ENCODE measurements around the gene ASB18. TPM values are rescaled to one million over a fixed set of nuclear protein-coding genes. Genes with fewer than 3 reads are reported as not detected.

ASB18 gene
- total RNA-seq, 1 donor from 2014 or later: not detected

GRCh38 chr2:236173729-236174607 lies 90.2 kb downstream of the ASB18 start:
- Histone ChIP-seq H3K36me3 (ENCODE audit: control insufficient read depth, insufficient read depth, low read length) (no peaks in the 10 kb centered on the region), H3K4me3 (ENCODE audit: low read depth, low read length) (no peak overlapping the region), H3K27me3 (ENCODE audit: control insufficient read depth, insufficient read depth, low read length) (peaks cover 58% of the 10 kb centered on the region)
- TF ChIP-seq, protein P1, sequence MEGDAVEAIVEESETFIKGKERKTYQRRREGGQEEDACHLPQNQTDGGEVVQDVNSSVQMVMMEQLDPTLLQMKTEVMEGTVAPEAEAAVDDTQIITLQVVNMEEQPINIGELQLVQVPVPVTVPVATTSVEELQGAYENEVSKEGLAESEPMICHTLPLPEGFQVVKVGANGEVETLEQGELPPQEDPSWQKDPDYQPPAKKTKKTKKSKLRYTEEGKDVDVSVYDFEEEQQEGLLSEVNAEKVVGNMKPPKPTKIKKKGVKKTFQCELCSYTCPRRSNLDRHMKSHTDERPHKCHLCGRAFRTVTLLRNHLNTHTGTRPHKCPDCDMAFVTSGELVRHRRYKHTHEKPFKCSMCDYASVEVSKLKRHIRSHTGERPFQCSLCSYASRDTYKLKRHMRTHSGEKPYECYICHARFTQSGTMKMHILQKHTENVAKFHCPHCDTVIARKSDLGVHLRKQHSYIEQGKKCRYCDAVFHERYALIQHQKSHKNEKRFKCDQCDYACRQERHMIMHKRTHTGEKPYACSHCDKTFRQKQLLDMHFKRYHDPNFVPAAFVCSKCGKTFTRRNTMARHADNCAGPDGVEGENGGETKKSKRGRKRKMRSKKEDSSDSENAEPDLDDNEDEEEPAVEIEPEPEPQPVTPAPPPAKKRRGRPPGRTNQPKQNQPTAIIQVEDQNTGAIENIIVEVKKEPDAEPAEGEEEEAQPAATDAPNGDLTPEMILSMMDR (IDR thresholded peaks at IDR 0.05; ENCODE audit: insufficient read depth, low read length, poor library complexity, severe bottlenecking): no peak
- no peak for DNase-seq (ENCODE audit: low read depth)

GRCh38 chr2:236173036-236173728 lies 91.0 kb downstream of the ASB18 start:
- no peak for DNase-seq (ENCODE audit: low read depth)
- H3K27me3 ChIP-seq (ENCODE audit: control insufficient read depth, insufficient read depth, low read length): peaks cover 63% of the 10 kb centered on the region
- no peaks in the 10 kb centered on the region for H3K36me3 ChIP-seq (ENCODE audit: control insufficient read depth, insufficient read depth, low read length)
- no peak overlapping the region for H3K4me3 ChIP-seq (ENCODE audit: low read depth, low read length)
- TF ChIP-seq, protein P1 (IDR thresholded peaks at IDR 0.05; ENCODE audit: insufficient read depth, low read length, poor library complexity, severe bottlenecking): no peak

- Histone ChIP-seq H3K4me3 (ENCODE audit: low read depth, low read length) (no peak overlapping the region), H3K27me3 (ENCODE audit: control insufficient read depth, insufficient read depth, low read length) (peaks cover 70% of the 10 kb centered on the region)
- TF ChIP-seq, protein P1 (IDR thresholded peaks at IDR 0.05; ENCODE audit: insufficient read depth, low read length, poor library complexity, severe bottlenecking): no peak
Observed at GRCh38 chr2:236172255-236173035, 91.8 kb downstream of the ASB18 start.

GRCh38 chr2:236171680-236172254 lies 92.4 kb downstream of the ASB18 start:
- TF ChIP-seq, protein P1 (IDR thresholded peaks at IDR 0.05; ENCODE audit: insufficient read depth, low read length, poor library complexity, severe bottlenecking): no peak
- H3K36me3 ChIP-seq (ENCODE audit: control insufficient read depth, insufficient read depth, low read length): no peaks in the 10 kb centered on the region
- H3K27me3 ChIP-seq (ENCODE audit: control insufficient read depth, insufficient read depth, low read length): peaks cover 77% of the 10 kb centered on the region
- DNase-seq (ENCODE audit: low read depth): no peak
- no peak overlapping the region for H3K4me3 ChIP-seq (ENCODE audit: low read depth, low read length)

More at GRCh38 chr2:236172255-236173035, 91.8 kb downstream of the ASB18 start:
- H3K36me3 ChIP-seq (ENCODE audit: control insufficient read depth, insufficient read depth, low read length): no peaks in the 10 kb centered on the region
- no peak for DNase-seq (ENCODE audit: low read depth)

GRCh38 chr2:236171181-236171679 lies 93.0 kb downstream of the ASB18 start:
- H3K27me3 ChIP-seq (ENCODE audit: control insufficient read depth, insufficient read depth, low read length): peaks cover 82% of the 10 kb centered on the region
- no peak overlapping the region for H3K4me3 ChIP-seq (ENCODE audit: low read depth, low read length)
- TF ChIP-seq, protein P1 (IDR thresholded peaks at IDR 0.05; ENCODE audit: insufficient read depth, low read length, poor library complexity, severe bottlenecking): no peak
- DNase-seq (ENCODE audit: low read depth): no peak
- no peaks in the 10 kb centered on the region for H3K36me3 ChIP-seq (ENCODE audit: control insufficient read depth, insufficient read depth, low read length)
